ENCODE results near the gene STAM2.
"Not testable (repeated sequence)": the region's sequence is repeated elsewhere in the genome, so short reads cannot be mapped to it uniquely, and the experiment has no call there.

STAM2 gene

GRCh38 chr2:152175368-152176112, at the start of gene STAM2:
Gene STAM2 (minus strand): TSS chr2:152175763. CDS start chr2:152175642, 121 bp downstream.
- DNase-seq (ENCODE audit: low read depth): peak; percentile 91

GRCh38 chr2:152223977-152224376, 48.4 kb upstream of the STAM2 start:
- no peak for DNase-seq (ENCODE audit: low read depth)

GRCh38 chr2:152222975-152223637, 47.5 kb upstream of the STAM2 start:
- DNase-seq (ENCODE audit: low read depth): peak; percentile 79

- DNase-seq (ENCODE audit: low read depth): peak; percentile 61
Measured at GRCh38 chr2:152221839-152222238, 46.3 kb upstream of the STAM2 start.

- DNase-seq (ENCODE audit: low read depth): no peak
Measured at GRCh38 chr2:152219077-152219828, 43.7 kb upstream of the STAM2 start.

GRCh38 chr2:152201466-152201830, 25.9 kb upstream of the STAM2 start:
- no peak for DNase-seq (ENCODE audit: low read depth)

DNA sequence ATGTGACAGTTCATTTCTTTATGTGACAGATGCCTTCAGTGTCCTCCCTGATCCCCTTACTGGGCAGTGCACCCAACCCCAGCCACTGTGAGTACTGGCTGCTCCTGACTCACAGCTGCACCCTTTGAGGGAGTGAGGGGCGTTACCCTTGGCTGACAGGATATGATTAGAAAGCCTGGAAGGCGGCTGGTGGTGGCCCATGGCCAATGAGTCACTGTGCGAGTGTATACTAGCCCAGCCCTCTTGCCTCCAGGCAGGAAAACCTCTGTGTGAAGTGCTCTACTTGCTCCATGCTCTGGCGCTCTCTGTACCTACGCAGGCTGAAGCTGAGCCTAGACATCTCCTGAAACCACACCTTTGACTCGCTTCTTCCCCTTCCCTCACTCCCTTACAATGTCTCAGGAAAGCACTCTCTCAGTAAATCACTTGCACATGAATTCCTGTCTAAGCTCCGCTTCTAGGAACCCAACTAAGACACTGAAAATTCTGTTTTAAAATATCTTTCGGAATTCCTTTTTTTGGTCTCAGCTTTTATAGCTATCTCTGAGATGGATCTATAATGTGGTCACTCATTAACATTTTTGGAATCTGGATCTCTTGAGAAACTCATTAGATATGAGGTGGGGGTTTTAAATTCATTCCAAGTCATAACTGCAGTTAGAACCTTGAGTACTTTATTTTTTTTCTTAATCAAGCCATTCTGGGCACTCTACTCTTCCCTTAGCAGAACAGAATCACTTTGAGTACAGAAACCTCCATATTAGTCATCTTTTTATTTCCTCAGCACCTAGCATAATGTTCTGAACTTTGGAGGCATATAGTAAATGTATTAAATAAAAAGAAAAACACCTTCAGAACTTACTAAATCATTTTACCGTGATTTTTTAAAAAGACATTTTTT, 25.3 kb upstream of the STAM2 start:
- peak; percentile 86 for DNase-seq (ENCODE audit: low read depth)

DNA sequence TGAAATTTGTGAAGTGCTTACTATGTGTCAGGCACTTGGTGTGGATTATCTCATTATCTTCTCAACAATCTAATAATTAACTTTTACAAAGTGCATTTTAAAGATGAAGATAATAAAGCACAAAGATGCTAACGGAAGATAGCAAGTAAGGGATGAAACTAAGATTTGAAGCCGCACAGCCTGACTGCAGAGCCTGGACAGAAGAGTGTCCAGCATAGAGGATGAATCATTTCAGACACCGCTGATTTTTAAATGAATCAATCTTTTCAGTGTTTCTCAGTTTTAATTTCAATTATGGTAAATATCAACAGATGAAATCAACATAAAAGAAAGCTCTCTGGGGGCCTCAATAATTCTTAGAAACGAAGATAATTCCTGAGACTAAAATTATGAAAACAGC, 24.5 kb upstream of the STAM2 start:
- DNase-seq (ENCODE audit: low read depth): no peak

GRCh38 chr2:152198499-152198898, 22.9 kb upstream of the STAM2 start:
- no peak for DNase-seq (ENCODE audit: low read depth)

- not testable (repeated sequence) for DNase-seq (ENCODE audit: low read depth)
Measured at GRCh38 chr2:152197508-152198284, 22.1 kb upstream of the STAM2 start.

DNA sequence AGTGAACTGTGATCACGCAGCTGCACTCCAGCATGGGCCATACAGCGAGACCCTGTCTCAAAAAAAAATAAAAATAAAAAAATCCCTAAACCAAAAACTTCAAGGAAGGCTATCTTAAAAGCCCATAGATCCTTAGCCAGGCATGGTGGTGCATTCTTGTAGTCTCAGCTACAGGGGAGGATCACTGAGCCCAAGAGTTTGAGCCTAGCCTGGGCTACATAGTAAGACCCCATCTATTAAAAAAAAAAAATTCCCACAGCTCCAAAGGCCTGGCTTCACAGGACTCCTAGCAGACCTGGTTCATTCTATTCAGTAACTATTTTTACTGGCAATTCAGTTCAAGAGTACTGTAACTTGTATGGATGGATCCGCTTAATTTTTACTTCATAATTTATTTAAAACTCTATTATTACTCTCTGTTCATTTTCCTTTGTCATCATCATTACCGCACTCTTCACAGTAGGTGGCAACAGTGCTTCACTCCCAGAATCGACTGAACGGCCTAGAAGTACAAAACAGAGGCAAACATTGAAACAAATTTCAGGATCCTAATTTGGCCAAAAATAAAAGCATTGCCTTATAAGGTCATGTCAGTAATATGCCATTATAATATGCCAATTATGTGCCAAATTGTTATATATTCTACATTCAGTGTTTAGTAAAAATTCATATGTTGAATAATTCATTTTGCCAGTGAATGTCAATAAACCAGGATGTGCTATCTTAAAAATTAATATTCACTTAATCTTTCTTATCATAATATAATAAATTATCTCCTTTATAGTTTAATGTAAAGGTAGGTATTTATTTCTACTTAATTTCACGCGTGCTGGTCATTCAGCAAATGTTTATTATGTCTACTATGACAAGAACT, 14.3 kb upstream of the STAM2 start:
- DNase-seq (ENCODE audit: low read depth): peak; percentile 57

DNA sequence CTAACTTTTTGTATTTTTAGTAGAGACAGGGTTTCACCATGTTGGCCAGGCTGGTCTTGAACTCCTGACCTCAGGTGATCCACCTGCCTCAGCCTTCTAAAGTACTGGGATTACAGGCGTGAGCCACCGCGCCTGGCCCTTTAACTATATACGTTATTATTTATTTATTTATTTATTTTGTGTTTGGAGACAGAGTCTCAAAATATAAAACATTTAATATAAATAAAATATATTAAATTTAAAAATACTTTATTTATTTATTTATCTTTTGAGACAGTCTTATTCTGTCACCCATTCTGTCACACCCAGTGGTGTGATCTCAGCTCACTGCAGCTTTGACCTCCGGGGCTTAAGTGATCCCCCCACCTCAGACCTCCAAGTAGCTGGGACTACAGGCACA, 11.2 kb upstream of the STAM2 start:
- DNase-seq (ENCODE audit: low read depth): not testable (repeated sequence)

DNA sequence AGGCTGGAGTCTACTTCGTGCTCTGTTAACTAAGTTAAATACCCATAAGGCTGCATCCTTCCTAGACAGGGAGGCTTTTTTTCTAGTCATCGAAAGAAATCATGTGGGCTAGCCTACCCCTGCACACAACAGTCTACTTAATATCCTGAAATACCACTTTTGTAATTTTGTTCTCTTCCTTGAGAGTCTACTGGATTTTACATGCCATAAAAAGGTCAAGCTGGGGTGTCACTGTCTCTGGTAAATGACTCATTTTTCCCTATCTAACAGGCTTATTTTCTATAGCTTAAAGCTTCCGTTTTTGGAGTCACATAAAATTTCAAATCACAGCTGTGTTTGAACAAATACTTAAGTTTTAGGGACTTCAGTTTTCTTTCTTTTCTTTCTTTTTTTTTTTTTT, 10.7 kb upstream of the STAM2 start:
- DNase-seq (ENCODE audit: low read depth): no peak

- no peak for DNase-seq (ENCODE audit: low read depth)
Measured at GRCh38 chr2:152183401-152184073, 8.0 kb upstream of the STAM2 start.

- DNase-seq (ENCODE audit: low read depth): not testable (repeated sequence)
Measured at GRCh38 chr2:152177667-152178066, 2.1 kb upstream of the STAM2 start.

- no peak for DNase-seq (ENCODE audit: low read depth)
Measured at GRCh38 chr2:152176113-152176714, 651 bp upstream of the STAM2 start.

GRCh38 chr2:152175012-152175367, 573 bp downstream of the STAM2 start:
- DNase-seq (ENCODE audit: low read depth): no peak

DNA sequence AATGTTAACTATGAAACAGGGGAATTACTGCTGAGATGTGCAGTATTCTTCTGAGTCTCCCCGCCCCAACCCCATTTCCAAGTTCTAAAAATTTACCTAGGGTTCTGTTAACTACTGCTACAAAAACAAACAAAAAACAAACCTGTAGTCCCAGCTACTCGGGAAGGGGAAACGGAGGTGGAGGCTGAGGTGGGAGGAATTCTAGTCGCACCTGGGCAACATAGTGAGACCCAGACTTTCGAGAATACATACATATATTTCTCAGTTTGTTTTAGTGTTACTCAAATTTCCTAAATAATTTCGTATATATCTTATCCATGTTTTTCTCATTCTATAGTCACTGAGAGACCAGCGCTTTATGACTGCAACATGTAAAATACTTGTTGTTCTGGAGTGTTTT, 989 bp downstream of the STAM2 start:
- DNase-seq (ENCODE audit: low read depth): no peak

- DNase-seq (ENCODE audit: low read depth): no peak
Measured at GRCh38 chr2:152173831-152174230, 1.7 kb downstream of the STAM2 start.

Data from fibroblast of gingiva (primary cell).